HepG2 (cell line): ENCODE data around the gene HOXA13. TPM values are rescaled to one million over a fixed set of nuclear protein-coding genes. Genes with fewer than 3 reads are reported as not detected.

Source experiments
- ASH2L ChIP-seq: fragments of 300-600, 200-600 bp; sonication (generic); IDR thresholded peaks from 2 replicates; pipeline ENCODE4 v1.7.0; 2017; ENCODE audit warnings: low read depth, mild to moderate bottlenecking, moderate library complexity, mixed read lengths, low read length; ENCODE audit not compliant: insufficient read length
- ERF ChIP-seq: IDR thresholded peaks from 2 replicates; pipeline ENCODE4 v1.6.1; 2018; ENCODE audit warnings: missing biosample characterization, missing genetic modification reagents
- ETV5 ChIP-seq: IDR thresholded peaks from 2 replicates; pipeline ENCODE4 v1.6.1; 2018; ENCODE audit warnings: missing biosample characterization, missing genetic modification reagents, inconsistent platforms, borderline replicate concordance
- HMGA1 ChIP-seq: sonication (generic); formaldehyde crosslinking; conservative IDR thresholded peaks from 2 replicates; pipeline ENCODE4 v1.4.0; 2020; ENCODE audit warnings: missing genetic modification reagents
- IRF2 ChIP-seq: IDR thresholded peaks from 2 replicates; pipeline ENCODE4 v1.6.1; 2018; ENCODE audit warnings: missing genetic modification reagents, missing compliant biosample characterization
- MED1 ChIP-seq: sonication (generic); formaldehyde crosslinking; IDR thresholded peaks from 2 replicates; pipeline ENCODE4 v1.4.0; 2020; ENCODE audit warnings: missing genetic modification reagents
- NFE2L2 ChIP-seq: fragments of 150-350 bp; IDR thresholded peaks from 2 replicates; pipeline ENCODE4 v1.6.1; 2014; ENCODE audit warnings: low read length
- PCBP1 ChIP-seq: fragments of 200-400 bp; formaldehyde crosslinking; IDR thresholded peaks from 2 replicates; pipeline ENCODE4 v1.6.1; 2017; ENCODE audit warnings: mild to moderate bottlenecking, low read depth, low read length, borderline replicate concordance
- POLR2AphosphoS2 ChIP-seq: IDR thresholded peaks from 2 replicates; pipeline ENCODE4 v1.6.1; 2011; ENCODE audit warnings: low read depth, low read length, improper control_type of control experiment
- TAF15 ChIP-seq: fragments of 200-400 bp; formaldehyde crosslinking; IDR thresholded peaks from one replicate; pipeline ENCODE4 v1.6.1; 2018; ENCODE audit warnings: mild to moderate bottlenecking, low read depth, low read length; ENCODE audit not compliant: poor library complexity, severe bottlenecking
- XBP1 ChIP-seq: sonication (generic); formaldehyde crosslinking; IDR thresholded peaks from 2 replicates; pipeline ENCODE4 v1.5.0; 2020; ENCODE audit warnings: missing genetic modification reagents
- ZNF101 ChIP-seq: sonication (generic); formaldehyde crosslinking; IDR thresholded peaks from 2 replicates; pipeline ENCODE4 v1.4.0; 2020; ENCODE audit warnings: mild to moderate bottlenecking, low read depth, missing genetic modification reagents, borderline replicate concordance
- ZNF136 ChIP-seq: sonication (generic); formaldehyde crosslinking; IDR thresholded peaks from 2 replicates; pipeline ENCODE4 v1.8.1; 2022; ENCODE audit warnings: low read depth, mild to moderate bottlenecking, moderate library complexity, missing genetic modification reagents
- ZNF484 ChIP-seq: sonication (generic); formaldehyde crosslinking; IDR thresholded peaks from 2 replicates; pipeline ENCODE4 v1.5.1; 2020; ENCODE audit warnings: mild to moderate bottlenecking, low read depth, missing genetic modification reagents, borderline replicate concordance
- ZNF550 ChIP-seq: sonication (generic); formaldehyde crosslinking; IDR thresholded peaks from 2 replicates; pipeline ENCODE4 v1.4.0; 2020; ENCODE audit warnings: mild to moderate bottlenecking, missing genetic modification reagents, borderline replicate concordance
- ZNF670 ChIP-seq: sonication (generic); formaldehyde crosslinking; IDR thresholded peaks from 2 replicates; pipeline ENCODE4 v1.8.0; 2022; ENCODE audit warnings: mild to moderate bottlenecking, missing genetic modification reagents, borderline replicate concordance
- ZNF816 ChIP-seq: sonication (generic); formaldehyde crosslinking; IDR thresholded peaks from 2 replicates; pipeline ENCODE4 v1.8.0; 2022; ENCODE audit warnings: missing genetic modification reagents, mild to moderate bottlenecking, borderline replicate concordance
- polyA plus RNA-seq, 8 experiments: library from polyadenylated mRNA; depleted of rRNA in 3 of 8; stranded (reverse) in 7 of 8; unstranded in 1 of 8; fragments of >200 nt; fragmentation: Illumina TruSeq in 4 of 8; extraction: Trizol in 4 of 8; gene quantifications; 2 replicates each; pipeline versions ENCODE4 v1.2.1 to v1.2.3, GENCODE V29; 2011 to 2016; ENCODE audit warnings: low read depth in 4 of 8, missing spikeins in 1 of 8, mixed read lengths in 1 of 8; ENCODE audit not compliant: insufficient read depth in 1 of 8
- total RNA-seq, 5 experiments: library from RNA; depleted of rRNA; stranded (reverse); fragments of >200 nt; fragmentation: Illumina TruSeq; extraction: Trizol; gene quantifications; 2 replicates each; pipeline ENCODE4 v1.2.3, GENCODE V29; 2016; ENCODE audit warnings: low read depth in 1 of 5
- TF ChIP-seq, protein P1 (sequence below): IDR thresholded peaks from 2 replicates; pipeline ENCODE4 v1.6.1; 2016; ENCODE audit warnings: low read depth, borderline replicate concordance
- TF ChIP-seq, protein P2 (sequence below): sonication (generic); formaldehyde crosslinking; IDR thresholded peaks from 2 replicates; pipeline ENCODE4 v1.4.0; 2020; ENCODE audit warnings: missing genetic modification reagents
- TF ChIP-seq, protein P3 (sequence below): fragments of 450-650 bp; IDR thresholded peaks from 2 replicates; pipeline ENCODE4 v1.6.1; 2017
- TF ChIP-seq, protein P4 (sequence below): sonication (generic); formaldehyde crosslinking; IDR thresholded peaks from 2 replicates; pipeline ENCODE4 v1.5.1; 2020; ENCODE audit warnings: missing genetic modification reagents, mild to moderate bottlenecking, borderline replicate concordance
- TF ChIP-seq, protein P5 (sequence below): sonication (generic); formaldehyde crosslinking; IDR thresholded peaks from 2 replicates; pipeline ENCODE4 v1.5.0; 2020; ENCODE audit warnings: missing genetic modification reagents, mild to moderate bottlenecking, borderline replicate concordance

Gene HOXA13
- total and polyA plus RNA-seq, 2 of the 13 experiments (the other 11 are each of a cell fraction or from before 2014, with no cell fraction given), result 0.01 to 0.04 TPM

DNA sequence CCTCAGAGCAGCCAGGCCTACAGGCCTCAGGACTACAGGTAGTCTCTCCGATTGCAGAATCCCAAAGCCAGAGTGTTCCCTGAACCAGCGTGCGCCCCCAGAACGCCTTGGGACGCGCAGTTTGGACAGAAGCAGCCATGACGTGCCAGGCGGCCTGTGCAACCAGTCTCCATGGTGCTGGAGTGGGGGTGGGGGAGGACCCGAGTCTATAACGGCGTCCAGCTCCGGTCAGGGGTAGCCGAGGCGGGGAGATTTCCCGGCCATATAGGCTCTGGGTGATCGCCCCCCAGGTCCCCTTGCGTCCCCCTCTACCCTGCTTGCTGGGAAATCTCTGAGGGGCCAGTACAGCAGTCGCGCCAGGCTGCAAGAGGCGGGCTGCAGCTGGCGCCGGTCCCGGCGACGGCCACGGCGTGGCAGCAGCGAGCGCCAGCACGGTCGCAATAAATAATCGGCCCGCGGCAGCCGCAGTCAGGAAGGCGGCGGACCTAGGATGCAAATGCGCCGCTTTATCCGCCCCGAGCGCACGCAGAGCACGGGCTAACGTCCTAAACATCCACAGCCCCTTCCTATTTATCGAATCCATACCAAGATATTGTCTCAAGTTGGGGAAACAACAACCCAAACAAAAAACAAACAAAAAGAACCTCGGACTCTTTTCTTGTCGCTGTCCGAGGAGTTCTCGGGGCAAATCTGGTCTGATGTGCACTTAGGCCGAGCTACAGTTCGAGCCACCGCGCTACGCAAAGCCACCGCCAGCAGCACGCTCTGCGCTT is 49.1 kb downstream of the HOXA13 start (continued):
- TF ChIP-seq ASH2L (peak; percentile 68), MED1 (CRISPR knock-in tag) (no peak), ZNF550 (no peak), ZNF101 (CRISPR knock-in tag) (no peak), ZNF816 (CRISPR knock-in tag) (no peak), ZNF670 (no peak), IRF2 (peak; percentile 46; the same call in 1 of the 2 replicates), POLR2AphosphoS2 (no peak), ZNF484 (no peak), PCBP1 (no peak), XBP1 (CRISPR knock-in tag) (no peak), ETV5 (CRISPR knock-in tag) (no peak; the same call in 1 of the 2 replicates), ZNF136 (CRISPR knock-in tag) (0 out of 2 replicates have a peak, but pooled peaks have one; percentile 60), HMGA1 (CRISPR knock-in tag) (no peak), TAF15 (no peak), NFE2L2 (no peak), ERF (no peak; the same call in 1 of the 2 replicates)
- TF ChIP-seq, protein P1, sequence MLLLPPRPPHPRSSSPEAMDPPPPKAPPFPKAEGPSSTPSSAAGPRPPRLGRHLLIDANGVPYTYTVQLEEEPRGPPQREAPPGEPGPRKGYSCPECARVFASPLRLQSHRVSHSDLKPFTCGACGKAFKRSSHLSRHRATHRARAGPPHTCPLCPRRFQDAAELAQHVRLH (CRISPR knock-in tag), result peak; percentile 83; the same call in 1 of the 2 replicates
- TF ChIP-seq, protein P2, sequence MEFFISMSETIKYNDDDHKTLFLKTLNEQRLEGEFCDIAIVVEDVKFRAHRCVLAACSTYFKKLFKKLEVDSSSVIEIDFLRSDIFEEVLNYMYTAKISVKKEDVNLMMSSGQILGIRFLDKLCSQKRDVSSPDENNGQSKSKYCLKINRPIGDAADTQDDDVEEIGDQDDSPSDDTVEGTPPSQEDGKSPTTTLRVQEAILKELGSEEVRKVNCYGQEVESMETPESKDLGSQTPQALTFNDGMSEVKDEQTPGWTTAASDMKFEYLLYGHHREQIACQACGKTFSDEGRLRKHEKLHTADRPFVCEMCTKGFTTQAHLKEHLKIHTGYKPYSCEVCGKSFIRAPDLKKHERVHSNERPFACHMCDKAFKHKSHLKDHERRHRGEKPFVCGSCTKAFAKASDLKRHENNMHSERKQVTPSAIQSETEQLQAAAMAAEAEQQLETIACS (CRISPR knock-in tag), result no peak
- TF ChIP-seq, protein P3, sequence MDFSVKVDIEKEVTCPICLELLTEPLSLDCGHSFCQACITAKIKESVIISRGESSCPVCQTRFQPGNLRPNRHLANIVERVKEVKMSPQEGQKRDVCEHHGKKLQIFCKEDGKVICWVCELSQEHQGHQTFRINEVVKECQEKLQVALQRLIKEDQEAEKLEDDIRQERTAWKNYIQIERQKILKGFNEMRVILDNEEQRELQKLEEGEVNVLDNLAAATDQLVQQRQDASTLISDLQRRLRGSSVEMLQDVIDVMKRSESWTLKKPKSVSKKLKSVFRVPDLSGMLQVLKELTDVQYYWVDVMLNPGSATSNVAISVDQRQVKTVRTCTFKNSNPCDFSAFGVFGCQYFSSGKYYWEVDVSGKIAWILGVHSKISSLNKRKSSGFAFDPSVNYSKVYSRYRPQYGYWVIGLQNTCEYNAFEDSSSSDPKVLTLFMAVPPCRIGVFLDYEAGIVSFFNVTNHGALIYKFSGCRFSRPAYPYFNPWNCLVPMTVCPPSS, result no peak
- TF ChIP-seq, protein P4, sequence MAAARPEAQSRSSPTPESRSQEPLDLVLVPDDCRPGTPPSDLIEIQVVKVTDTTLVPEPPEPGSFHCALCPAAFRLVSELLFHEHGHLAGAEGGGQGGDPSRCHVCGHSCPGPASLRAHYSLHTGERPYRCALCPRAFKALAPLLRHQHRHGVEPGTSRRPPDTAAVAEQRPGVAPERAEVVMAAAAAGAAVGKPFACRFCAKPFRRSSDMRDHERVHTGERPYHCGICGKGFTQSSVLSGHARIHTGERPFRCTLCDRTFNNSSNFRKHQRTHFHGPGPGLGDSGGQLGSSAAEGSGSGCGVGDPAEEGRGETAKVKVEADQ, result peak; percentile 69; the same call in 1 of the 2 replicates
- TF ChIP-seq, protein P5, sequence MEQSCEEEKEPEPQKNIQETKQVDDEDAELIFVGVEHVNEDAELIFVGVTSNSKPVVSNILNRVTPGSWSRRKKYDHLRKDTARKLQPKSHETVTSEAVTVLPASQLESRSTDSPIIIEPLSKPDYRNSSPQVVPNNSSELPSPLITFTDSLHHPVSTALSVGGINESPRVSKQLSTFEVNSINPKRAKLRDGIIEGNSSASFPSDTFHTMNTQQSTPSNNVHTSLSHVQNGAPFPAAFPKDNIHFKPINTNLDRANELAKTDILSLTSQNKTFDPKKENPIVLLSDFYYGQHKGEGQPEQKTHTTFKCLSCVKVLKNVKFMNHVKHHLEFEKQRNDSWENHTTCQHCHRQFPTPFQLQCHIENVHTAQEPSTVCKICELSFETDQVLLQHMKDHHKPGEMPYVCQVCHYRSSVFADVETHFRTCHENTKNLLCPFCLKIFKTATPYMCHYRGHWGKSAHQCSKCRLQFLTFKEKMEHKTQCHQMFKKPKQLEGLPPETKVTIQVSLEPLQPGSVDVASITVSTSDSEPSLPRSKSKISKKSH, result peak; percentile 83
